HG02938 (cell line): ENCODE data around the gene SNTN.

Experiments used
- ATAC-seq: cut with Tn5 transposase; IDR thresholded peaks from one replicate; pipeline ENCODE4 v1.9.1; 2021; ENCODE audit warnings: mild to moderate bottlenecking, moderate library complexity; ENCODE audit not compliant: unreplicated experiment

The SNTN gene

DNA sequence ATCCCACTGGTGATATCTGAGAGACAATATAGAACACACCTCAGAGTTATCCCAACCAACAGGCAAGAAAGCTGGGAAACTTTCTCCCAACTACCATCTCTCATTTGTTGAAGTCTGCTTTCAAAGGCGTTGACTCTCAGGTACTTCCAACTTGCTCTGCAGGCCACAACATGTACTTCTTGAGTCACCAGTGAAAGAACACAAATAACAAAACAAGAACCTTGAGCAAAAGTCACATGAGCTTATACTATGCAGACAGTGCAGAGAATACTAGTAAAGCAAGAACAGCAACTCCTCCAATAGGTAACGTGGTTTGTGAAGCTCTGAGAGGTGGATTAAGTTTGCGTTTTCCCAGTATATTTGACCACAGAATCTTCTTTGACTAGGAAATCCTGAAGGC lies 20.6 kb downstream of the SNTN start:
- no peak for ATAC-seq

DNA sequence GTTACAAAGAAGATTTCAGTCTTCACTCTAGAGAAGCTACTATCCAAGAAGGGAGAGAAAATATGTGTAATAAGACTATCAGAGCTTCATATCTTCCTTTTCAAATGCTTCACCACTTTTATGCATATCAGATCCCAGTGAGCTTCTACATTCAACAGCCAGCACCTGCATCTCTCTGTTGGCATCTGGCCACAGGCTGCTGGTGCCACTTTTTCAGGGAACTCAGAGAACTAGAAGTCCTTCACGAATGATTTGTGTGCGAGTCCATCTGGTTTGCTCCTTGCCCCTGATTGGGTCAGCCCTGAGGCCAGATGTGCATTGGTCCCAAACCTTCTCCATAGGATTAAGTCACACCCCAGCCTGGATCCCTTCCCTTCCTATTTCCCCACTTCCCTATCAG lies 22.1 kb downstream of the SNTN start:
- no peak for ATAC-seq

DNA sequence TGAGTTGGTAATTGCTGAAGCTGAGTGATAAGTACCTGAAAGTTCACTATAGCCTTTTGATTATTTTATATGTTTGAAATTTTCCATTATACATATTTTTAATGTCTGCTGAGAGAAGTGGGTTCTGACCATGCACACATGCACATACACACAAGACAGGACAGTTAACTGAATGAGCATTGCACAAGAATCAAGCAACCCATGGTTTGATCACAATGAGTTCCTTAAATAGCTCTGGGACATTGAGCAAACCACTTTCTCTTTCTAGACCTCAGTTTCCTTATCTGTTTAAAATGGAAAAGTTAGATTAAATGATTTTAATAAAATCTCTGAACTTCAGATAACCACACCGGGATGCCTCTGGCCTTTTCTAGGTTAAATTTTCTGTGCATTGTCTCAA lies 26.7 kb downstream of the SNTN start:
- ATAC-seq = no peak

DNA sequence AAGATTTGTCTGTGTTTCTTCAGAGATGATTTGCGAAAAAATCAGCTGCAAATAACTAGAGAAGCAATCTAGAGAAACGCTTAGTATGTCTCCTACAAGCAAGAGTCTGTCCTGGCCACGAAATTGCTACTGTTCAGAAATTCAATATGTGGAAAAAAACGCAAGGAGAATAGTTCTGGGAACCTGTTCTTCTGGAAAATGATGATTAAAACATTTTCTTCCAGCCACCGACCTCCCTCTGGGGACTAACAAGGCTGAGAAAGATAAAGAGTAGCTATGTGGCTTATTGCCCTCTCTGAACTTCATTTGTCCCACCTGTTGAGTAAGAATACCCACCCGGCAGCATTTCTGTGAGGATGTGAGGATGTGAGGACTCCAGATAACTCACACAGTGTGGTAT lies 31.6 kb downstream of the SNTN start:
- no peak for ATAC-seq

DNA sequence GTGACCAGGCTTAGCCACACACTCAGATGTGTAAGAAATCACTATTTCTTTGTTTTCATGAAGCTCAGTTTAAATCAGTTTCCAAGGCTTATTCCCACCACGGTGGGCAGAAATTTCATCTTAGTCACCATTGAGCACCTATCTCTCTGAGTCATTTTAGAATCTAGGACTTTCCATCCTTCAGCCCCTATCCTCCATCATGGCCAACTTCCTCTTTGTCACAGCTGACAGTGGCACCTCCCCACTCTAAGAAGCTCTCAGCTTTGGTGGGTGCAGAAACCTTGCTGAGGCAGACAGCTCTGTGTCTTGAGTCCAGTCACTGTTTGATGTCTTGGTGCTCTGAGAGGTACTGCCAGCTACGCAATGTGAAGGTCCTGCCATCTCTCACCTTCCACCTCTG lies 32.9 kb downstream of the SNTN start:
- ATAC-seq = no peak

DNA sequence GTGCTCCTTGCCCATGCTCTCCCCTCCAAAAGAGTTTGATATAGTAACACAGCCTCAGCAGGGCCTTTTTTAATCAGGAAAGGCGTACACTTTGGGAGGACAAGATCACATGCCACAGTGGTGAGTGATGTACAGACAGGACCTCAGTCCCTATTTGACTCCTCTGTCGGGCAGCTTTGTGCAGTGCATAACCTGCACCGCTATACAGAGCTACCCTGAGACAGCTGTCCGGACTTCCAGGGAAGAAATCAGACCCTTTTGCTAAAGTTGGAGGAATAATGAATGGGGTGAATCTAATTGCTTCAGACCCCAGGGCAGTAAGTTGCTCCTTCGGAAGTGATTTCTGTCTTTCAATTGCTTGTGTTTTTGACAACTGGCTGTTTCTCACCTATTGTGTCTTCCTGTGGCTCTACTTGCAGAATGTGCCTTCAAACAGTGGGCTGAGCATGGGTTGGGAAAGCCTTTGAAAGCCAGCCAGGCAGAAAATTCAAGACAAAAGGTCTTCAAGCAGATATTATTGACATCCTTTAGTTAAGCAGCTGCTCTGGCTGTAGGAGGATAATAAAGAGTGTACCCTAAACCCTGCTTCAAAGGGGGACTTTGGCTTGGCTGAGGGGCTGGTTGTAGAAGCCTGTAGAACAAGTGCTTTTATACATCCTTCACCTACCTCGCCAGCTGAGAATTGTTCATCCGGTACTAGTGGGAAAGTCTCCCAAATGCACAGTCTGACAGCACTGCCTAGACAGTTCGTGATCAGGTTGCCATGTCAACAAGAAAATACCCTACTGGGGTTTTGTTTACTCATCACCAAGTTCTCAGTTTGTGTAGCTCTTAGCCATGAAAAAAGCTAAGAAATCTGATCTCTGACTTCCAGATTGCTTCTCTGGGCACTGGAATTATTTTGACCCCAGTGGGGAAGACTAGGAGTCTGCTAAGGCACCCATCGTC lies 35.1 kb downstream of the SNTN start:
- no peak for ATAC-seq

DNA sequence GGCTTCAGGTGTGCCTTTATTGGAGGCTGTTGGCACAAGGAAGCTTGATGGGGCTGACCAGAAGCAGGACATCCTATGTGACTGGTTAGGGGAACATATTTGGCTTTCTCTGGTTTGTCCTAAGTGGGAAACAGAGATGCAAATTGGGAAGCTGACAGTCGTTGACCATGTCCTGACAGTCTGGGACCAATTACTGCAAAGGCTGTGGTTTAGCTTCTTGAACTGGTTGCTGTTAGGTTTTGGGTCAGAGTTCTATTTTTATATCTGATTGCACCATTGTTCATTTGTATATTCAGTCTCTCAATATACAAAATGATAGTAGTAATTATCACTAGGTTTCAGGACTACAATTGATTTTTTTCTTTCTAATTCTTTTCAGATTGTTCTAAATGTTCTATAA lies 36.8 kb downstream of the SNTN start:
- no peak for ATAC-seq

DNA sequence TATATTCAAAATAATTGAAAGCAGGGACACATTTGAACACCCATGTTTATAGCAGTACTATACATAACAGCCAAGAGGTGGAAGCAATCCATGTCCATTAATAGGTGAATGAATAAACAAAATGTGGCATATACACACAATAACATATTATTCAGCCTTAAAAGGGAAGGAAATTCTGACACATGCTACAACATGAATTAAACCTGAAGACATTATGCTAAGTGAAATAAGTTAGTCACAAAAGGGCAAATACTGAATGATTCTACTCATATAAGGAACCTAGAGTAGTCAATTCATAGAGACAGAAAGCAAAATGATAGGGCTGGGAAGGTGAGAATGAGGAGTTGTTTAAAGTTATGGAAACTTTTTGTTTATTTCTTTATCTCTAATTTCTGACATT lies 40.9 kb downstream of the SNTN start:
- no peak for ATAC-seq

DNA sequence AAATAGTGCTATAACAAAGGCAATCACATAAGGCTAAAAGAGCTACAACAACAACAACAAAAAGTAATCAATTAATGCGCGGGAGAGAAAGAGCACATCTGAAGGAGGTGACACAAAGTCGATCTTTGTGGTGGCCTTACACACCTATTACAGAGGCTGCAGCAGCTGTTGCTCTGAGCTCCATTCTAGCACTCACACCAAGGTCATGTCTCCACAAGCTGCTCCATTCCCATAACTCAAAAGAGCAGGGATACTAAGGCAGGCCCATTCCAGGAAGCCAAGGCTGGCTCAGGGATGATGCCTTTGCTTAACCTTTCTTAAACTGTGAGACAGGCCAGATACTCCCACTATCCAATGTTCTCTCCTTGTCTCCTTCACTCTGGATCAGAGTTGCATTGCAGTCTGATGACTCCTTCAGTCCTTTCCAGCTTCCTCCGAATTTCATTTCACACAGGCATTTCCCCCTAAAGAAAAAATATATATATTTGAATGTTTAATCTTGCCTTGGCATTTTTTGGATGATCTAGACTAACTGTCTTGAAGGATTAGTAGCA lies 52.7 kb downstream of the SNTN start:
- ATAC-seq = no peak

DNA sequence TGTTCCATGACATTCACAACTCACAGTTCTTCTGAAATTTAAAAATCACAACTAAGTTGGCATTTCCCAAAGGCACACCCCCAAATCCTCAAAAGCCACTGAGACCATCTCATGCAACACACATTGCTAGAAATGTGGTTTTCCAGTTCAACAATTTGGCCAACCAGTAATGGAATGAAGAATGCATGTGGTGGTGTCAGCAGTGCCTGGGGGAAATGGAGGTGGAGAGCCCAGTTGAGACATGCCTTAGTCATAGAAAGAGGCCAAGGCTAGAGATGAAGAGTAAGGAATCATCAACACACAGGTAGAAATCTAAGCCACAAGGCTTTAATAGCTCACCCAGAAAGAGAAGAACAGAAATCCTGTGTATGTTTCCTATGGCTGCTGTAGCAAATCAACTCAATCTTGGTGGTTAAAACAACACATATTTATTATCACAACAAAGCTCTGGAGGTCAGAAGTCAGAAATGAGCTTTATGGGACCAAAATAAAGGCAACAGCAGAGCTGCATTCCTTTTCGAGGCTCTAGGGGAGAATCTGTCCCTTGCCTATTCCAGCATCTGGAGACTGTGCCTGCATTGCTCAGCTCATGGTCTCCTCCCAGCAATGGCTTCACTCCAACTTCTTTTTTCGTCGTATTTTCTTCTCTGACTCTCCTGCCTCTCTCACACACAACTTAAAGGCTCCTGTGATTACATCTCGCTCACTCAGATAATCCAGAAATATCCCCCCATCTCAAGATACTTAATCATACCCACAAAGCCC lies 54.0 kb downstream of the SNTN start:
- ATAC-seq = no peak

DNA sequence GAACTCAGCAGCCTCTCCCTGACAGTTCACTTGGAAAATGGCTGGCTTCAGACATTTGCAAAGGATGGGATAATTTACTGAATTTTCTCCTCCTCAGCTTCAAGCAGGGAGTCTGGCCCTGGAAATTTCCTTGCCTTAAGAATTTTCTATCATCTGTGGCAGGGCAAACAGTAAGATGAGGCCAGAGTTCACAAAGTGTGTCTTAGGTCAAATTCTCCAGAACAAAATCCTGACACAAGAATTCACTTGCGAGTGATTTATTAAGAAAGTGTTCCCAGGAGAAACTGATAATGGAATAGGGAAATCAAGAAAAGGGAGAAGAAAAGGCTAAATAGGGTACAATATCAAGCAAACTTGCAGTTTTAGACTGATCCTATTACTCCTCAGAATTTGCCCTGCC lies 55.3 kb downstream of the SNTN start:
- no peak for ATAC-seq

DNA sequence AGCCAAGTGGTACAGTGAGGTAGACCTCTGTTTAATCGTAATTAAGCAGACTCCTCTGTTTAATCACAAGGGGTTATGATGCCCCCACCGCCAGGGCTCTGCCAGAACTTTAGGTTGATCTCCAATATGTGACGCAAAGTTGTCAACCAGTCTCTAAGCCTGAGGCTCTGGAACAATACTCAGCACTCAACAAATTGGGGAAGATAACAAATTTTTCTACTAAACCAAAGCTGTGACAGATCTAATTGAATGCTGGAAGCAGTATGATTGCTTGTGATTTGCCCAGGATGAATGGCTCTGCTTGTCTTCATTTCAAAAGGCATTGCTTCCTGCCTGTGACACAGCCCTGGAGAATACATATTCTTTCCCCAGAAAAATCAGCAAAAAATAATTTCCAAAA lies 57.1 kb downstream of the SNTN start:
- no peak for ATAC-seq
